ENCODE data around the gene LZTFL1.

Gene LZTFL1

DNA sequence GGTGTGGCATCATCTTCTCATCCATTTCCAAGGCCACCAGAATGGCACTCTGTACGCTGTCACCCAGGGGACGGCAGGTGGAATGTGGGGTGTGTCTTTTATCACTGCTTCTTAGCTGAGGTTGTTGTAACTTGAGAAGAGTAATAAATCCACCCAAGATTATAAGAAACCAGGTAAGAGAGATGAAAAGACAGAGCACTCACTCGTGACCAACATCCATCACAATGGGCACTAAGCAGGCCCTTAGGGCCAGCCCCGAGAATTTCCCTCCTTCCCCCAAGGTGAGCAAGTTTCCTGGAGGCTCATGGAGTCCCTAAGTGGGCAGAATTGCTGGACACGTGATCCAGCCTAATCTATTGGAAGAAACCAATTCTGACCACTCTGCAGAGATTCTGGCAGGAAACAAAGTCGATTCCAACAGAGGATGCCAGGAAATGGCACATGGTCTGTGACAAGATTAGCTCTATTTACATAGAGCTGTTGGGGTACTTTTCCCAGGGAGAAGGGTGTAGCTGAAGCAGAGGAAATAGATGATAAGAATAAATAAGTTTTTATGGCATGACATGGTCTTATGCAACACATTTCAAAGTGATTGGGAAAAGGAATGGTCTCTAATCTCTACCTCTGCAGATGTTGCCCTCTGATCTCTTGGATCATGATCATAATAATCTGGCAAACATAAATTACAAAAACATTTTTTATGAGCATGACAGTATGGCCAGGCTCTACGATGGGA lies 68.0 kb downstream of the LZTFL1 start:
- DNase-seq (ENCODE audit: extremely low spot score, insufficient read length, low read depth) (no peak), FAIRE-seq (no peak)

Data from GM18507 (cell line).